ENCODE measurements around the gene ALPK3.

ALPK3 gene

GRCh38 chr15:84824260-84825007 lies 7.3 kb downstream of the ALPK3 start:
- no peak for DNase-seq (ENCODE audit: low read depth in 2 of 2)

GRCh38 chr15:84826369-84826823 lies 9.2 kb downstream of the ALPK3 start:
- no peak for DNase-seq (ENCODE audit: low read depth in 2 of 2)

GRCh38 chr15:84827246-84827645 lies 10.1 kb downstream of the ALPK3 start:
- DNase-seq (ENCODE audit: low read depth in 2 of 2): no peak

- DNase-seq (ENCODE audit: low read depth in 2 of 2): no peak
Measured at GRCh38 chr15:84828086-84828908, 11.1 kb downstream of the ALPK3 start.

GRCh38 chr15:84829428-84829827 lies 12.3 kb downstream of the ALPK3 start:
- no peak for DNase-seq (ENCODE audit: low read depth in 2 of 2)

- DNase-seq (ENCODE audit: low read depth in 2 of 2): no peak
Measured at GRCh38 chr15:84830036-84830435, 12.9 kb downstream of the ALPK3 start.

GRCh38 chr15:84831028-84831427 lies 13.9 kb downstream of the ALPK3 start:
- DNase-seq (ENCODE audit: low read depth in 2 of 2): no peak

- DNase-seq (ENCODE audit: low read depth in 2 of 2): no peak
Measured at GRCh38 chr15:84831613-84832012, 14.5 kb downstream of the ALPK3 start.

- no peak for DNase-seq (ENCODE audit: low read depth in 2 of 2)
Measured at GRCh38 chr15:84832448-84833040, 15.4 kb downstream of the ALPK3 start.

- DNase-seq (ENCODE audit: low read depth in 2 of 2): no peak
Measured at GRCh38 chr15:84833447-84834228, 16.5 kb downstream of the ALPK3 start.

GRCh38 chr15:84834229-84834955 lies 17.2 kb downstream of the ALPK3 start:
- DNase-seq (ENCODE audit: low read depth in 2 of 2): no peak

- DNase-seq (ENCODE audit: low read depth in 2 of 2): no peak
Measured at GRCh38 chr15:84834969-84835368, 17.8 kb downstream of the ALPK3 start.

- DNase-seq (ENCODE audit: low read depth in 2 of 2): no peak
Measured at GRCh38 chr15:84835661-84836337, 18.6 kb downstream of the ALPK3 start.

GRCh38 chr15:84836844-84837243 lies 19.7 kb downstream of the ALPK3 start:
- no peak for DNase-seq (ENCODE audit: low read depth in 2 of 2)

GRCh38 chr15:84839714-84840113 lies 22.6 kb downstream of the ALPK3 start:
- no peak for DNase-seq (ENCODE audit: low read depth in 2 of 2)

- no peak for DNase-seq (ENCODE audit: low read depth in 2 of 2)
Measured at GRCh38 chr15:84840255-84840654, 23.1 kb downstream of the ALPK3 start.

- no peak for DNase-seq (ENCODE audit: low read depth in 2 of 2)
Measured at GRCh38 chr15:84840741-84841429, 23.7 kb downstream of the ALPK3 start.

- no peak for DNase-seq (ENCODE audit: low read depth in 2 of 2)
Measured at GRCh38 chr15:84842781-84843180, 25.6 kb downstream of the ALPK3 start.

GRCh38 chr15:84844964-84845363 lies 27.8 kb downstream of the ALPK3 start:
- DNase-seq (ENCODE audit: low read depth in 2 of 2): no peak

- DNase-seq (ENCODE audit: low read depth in 2 of 2): peak; percentile 10 to 17
Measured at GRCh38 chr15:84845631-84846030, 28.5 kb downstream of the ALPK3 start.
